22Rv1 (cell line): ENCODE data around the gene PRR19.

Experiments
- ZFX ChIP-seq: fragments of 450-650 bp; IDR thresholded peaks from 2 replicates; pipeline ENCODE4 v1.6.1; 2017; ENCODE audit warnings: antibody characterized with exemption, borderline replicate concordance
- TF ChIP-seq, protein P1 (sequence below): fragments of 450-650 bp; IDR thresholded peaks from 2 replicates; pipeline ENCODE4 v1.5.1; 2017; ENCODE audit warnings: mild to moderate bottlenecking

GRCh38 chr19:42261763-42262162 lies 40.2 kb upstream of the PRR19 start:
- TF ChIP-seq, protein P1, sequence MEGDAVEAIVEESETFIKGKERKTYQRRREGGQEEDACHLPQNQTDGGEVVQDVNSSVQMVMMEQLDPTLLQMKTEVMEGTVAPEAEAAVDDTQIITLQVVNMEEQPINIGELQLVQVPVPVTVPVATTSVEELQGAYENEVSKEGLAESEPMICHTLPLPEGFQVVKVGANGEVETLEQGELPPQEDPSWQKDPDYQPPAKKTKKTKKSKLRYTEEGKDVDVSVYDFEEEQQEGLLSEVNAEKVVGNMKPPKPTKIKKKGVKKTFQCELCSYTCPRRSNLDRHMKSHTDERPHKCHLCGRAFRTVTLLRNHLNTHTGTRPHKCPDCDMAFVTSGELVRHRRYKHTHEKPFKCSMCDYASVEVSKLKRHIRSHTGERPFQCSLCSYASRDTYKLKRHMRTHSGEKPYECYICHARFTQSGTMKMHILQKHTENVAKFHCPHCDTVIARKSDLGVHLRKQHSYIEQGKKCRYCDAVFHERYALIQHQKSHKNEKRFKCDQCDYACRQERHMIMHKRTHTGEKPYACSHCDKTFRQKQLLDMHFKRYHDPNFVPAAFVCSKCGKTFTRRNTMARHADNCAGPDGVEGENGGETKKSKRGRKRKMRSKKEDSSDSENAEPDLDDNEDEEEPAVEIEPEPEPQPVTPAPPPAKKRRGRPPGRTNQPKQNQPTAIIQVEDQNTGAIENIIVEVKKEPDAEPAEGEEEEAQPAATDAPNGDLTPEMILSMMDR: no peak
- no peak for TF ChIP-seq ZFX
